HCT116 (cell line): ENCODE data around the gene ZNF692. TPM values are rescaled to one million over a fixed set of nuclear protein-coding genes. Genes with fewer than 3 reads are reported as not detected.

Source experiments
- ATAC-seq: fragments of 200-7000 bp; cut with Tn5 transposase; 2 replicates; pipeline ENCODE4 v1.9.1; 2020; ENCODE audit warnings: mild to moderate bottlenecking, moderate library complexity
- BruUV-seq: library from RNA; stranded (reverse); fragments of 400-500 nt; replicated peaks from 2 replicates; lab custom pipeline; 2021; lab: Mats Ljungman, UMichigan
- CTCF ChIA-PET: fragments of 300-600 bp; sonication (Branson Sonifier 250); formaldehyde crosslinking; loops from one replicate; lab custom pipeline; 2021; ENCODE audit warnings: antibody characterized with exemption; lab: Charles Lee
- POLR2A ChIA-PET: fragments of 300-600, 350-600 bp; sonication (Branson Sonifier 250); formaldehyde crosslinking; loops from one replicate; lab custom pipeline; 2021; ENCODE audit warnings: antibody characterized with exemption; lab: Charles Lee
- RAD21 ChIA-PET, 2 experiments: fragments of 300-600 bp; sonication (Branson Sonifier 250); formaldehyde crosslinking; loops; one replicate each; lab custom pipeline; 2023; ENCODE audit warnings: low total read pairs in 2 of 2; ENCODE audit not compliant: uncharacterized antibody in 2 of 2, unreplicated experiment in 2 of 2, low non-redundant PET in 1 of 2; lab: Charles Lee
- DNase-seq: peaks from one replicate; pipeline ENCODE4 v3.0.0-alpha.2; 2010; ENCODE audit warnings: low read depth, low spot score
- H2AFZ ChIP-seq: fragments of 200-600 bp; shearing (Covaris generic), sonication (generic); 2 replicates; pipeline ENCODE4 v1.6.1; 2017; ENCODE audit warnings: low read depth, mixed run types, mixed read lengths, antibody characterized with exemption, low read length; ENCODE audit not compliant: poor library complexity, severe bottlenecking
- H3K27ac ChIP-seq: 2 replicates; pipeline ENCODE4 v1.5.1; 2012; ENCODE audit warnings: low read depth, low read length
- H3K27me3 ChIP-seq: fragments of 200-600 bp; sonication (generic); 2 replicates; pipeline ENCODE4 v1.6.1; 2016; ENCODE audit warnings: mixed run types, low read length, mixed read lengths; ENCODE audit not compliant: insufficient read depth
- H3K36me3 ChIP-seq, 2 experiments: fragments of 200-500 bp in 1 of 2; fragments of 200-600 bp in 1 of 2; sonication (Bioruptor generic) in 1 of 2; sonication (generic) in 1 of 2; 2 replicates each; pipeline versions ENCODE4 v1.5.1 to v1.6.1; 2014 to 2016; ENCODE audit warnings: low read length in 2 of 2, inconsistent platforms in 1 of 2, mixed read lengths in 1 of 2, mixed run types in 1 of 2; ENCODE audit not compliant: insufficient read depth in 2 of 2, control insufficient read depth in 1 of 2
- H3K4me1 ChIP-seq, 2 experiments: fragments of 200-600 bp in 1 of 2; sonication (generic) in 1 of 2; 2 replicates each; pipeline versions ENCODE4 v1.5.1 to v1.6.1; 2012 to 2017; ENCODE audit warnings: low read length in 2 of 2, inconsistent platforms in 1 of 2, mild to moderate bottlenecking in 1 of 2, mixed read lengths in 1 of 2, mixed run types in 1 of 2, moderate library complexity in 1 of 2; ENCODE audit not compliant: insufficient read depth in 2 of 2, control insufficient read depth in 1 of 2
- H3K4me2 ChIP-seq: fragments of 200-600 bp; sonication (generic); 2 replicates; pipeline ENCODE4 v1.6.1; 2017; ENCODE audit warnings: mixed run types, low read length, mixed read lengths
- H3K4me3 ChIP-seq, 2 experiments: fragments of 200-600 bp in 1 of 2; sonication (generic) in 1 of 2; replicated peaks in 1 of 2; 2 replicates each; pipeline ENCODE4 v1.5.1; 2011 to 2016; ENCODE audit warnings: low read length in 2 of 2, control low read depth in 1 of 2, low read depth in 1 of 2, mild to moderate bottlenecking in 1 of 2, mixed read lengths in 1 of 2, mixed run types in 1 of 2
- H3K79me2 ChIP-seq: fragments of 200-600 bp; sonication (generic); 2 replicates; pipeline ENCODE4 v1.6.1; 2017; ENCODE audit warnings: mild to moderate bottlenecking, mixed run types, low read length, moderate library complexity, mixed read lengths; ENCODE audit not compliant: insufficient read depth
- H3K9ac ChIP-seq: fragments of 200-600 bp; sonication (generic); 2 replicates; pipeline ENCODE4 v1.6.1; 2016; ENCODE audit warnings: low read length, mixed read lengths
- H3K9me2 ChIP-seq: fragments of 200-600 bp; sonication (generic), shearing (Covaris generic); 2 replicates; pipeline ENCODE4 v1.6.1; 2017; ENCODE audit warnings: mixed run types, mild to moderate bottlenecking, moderate library complexity; ENCODE audit not compliant: insufficient read depth
- H3K9me3 ChIP-seq, 2 experiments: fragments of 200-500 bp in 1 of 2; fragments of 200-600 bp in 1 of 2; sonication (Bioruptor generic) in 1 of 2; sonication (generic) in 1 of 2; 2 replicates each; pipeline ENCODE4 v1.6.1; 2014 to 2017; ENCODE audit warnings: low read length in 2 of 2, mixed read lengths in 2 of 2, inconsistent platforms in 1 of 2, low read depth in 1 of 2, mild to moderate bottlenecking in 1 of 2, mixed run types in 1 of 2, moderate library complexity in 1 of 2; ENCODE audit not compliant: control insufficient read depth in 1 of 2, insufficient read depth in 1 of 2
- H4K20me1 ChIP-seq: fragments of 200-600 bp; sonication (generic), shearing (Covaris generic); 2 replicates; pipeline ENCODE4 v1.6.1; 2017; ENCODE audit warnings: mixed run types, mild to moderate bottlenecking, moderate library complexity; ENCODE audit not compliant: insufficient read depth
- ATF3 ChIP-seq: IDR thresholded peaks from 2 replicates; pipeline ENCODE4 v1.6.1; 2012
- CBX3 ChIP-seq: IDR thresholded peaks from 2 replicates; pipeline ENCODE4 v1.6.1; 2012; ENCODE audit warnings: low read depth
- CEBPB ChIP-seq: IDR thresholded peaks from 2 replicates; pipeline ENCODE4 v1.6.1; 2012; ENCODE audit warnings: low read depth
- EGR1 ChIP-seq: IDR thresholded peaks from 2 replicates; pipeline ENCODE4 v1.6.1; 2012; ENCODE audit warnings: low read depth
- ELF1 ChIP-seq: IDR thresholded peaks from 2 replicates; pipeline ENCODE4 v1.6.1; 2012; ENCODE audit warnings: low read depth, borderline replicate concordance
- EZH2phosphoT487 ChIP-seq: fragments of 200-600 bp; IDR thresholded peaks from 2 replicates; pipeline ENCODE4 v1.6.1; 2018; ENCODE audit warnings: antibody characterized with exemption, borderline replicate concordance
- FOSL1 ChIP-seq: IDR thresholded peaks from 2 replicates; pipeline ENCODE4 v1.6.1; 2012; ENCODE audit warnings: low read depth
- JUND ChIP-seq: IDR thresholded peaks from 2 replicates; pipeline ENCODE4 v1.6.1; 2012
- MAX ChIP-seq: IDR thresholded peaks from 2 replicates; pipeline ENCODE4 v1.6.1; 2012
- POLR2A ChIP-seq: IDR thresholded peaks from 2 replicates; pipeline ENCODE4 v1.7.0; 2011; ENCODE audit warnings: borderline replicate concordance; ENCODE audit not compliant: insufficient read depth, insufficient read length; ENCODE audit errors: extremely low read depth
- RAD21 ChIP-seq: IDR thresholded peaks from 2 replicates; pipeline ENCODE4 v1.6.1; 2012; ENCODE audit warnings: low read depth, mild to moderate bottlenecking
- REST ChIP-seq: IDR thresholded peaks from 2 replicates; pipeline ENCODE4 v1.6.1; 2012; ENCODE audit warnings: low read depth
- SIN3A ChIP-seq: IDR thresholded peaks from 2 replicates; pipeline ENCODE4 v1.6.1; 2012; ENCODE audit warnings: low read depth
- SP1 ChIP-seq: IDR thresholded peaks from 2 replicates; pipeline ENCODE4 v1.6.1; 2012; ENCODE audit warnings: low read depth
- SRF ChIP-seq: IDR thresholded peaks from 2 replicates; pipeline ENCODE4 v1.6.1; 2012; ENCODE audit warnings: low read depth
- TCF7L2 ChIP-seq: IDR thresholded peaks from 2 replicates; pipeline ENCODE4 v1.7.0; 2011; ENCODE audit warnings: borderline replicate concordance, inconsistent platforms; ENCODE audit not compliant: insufficient read depth, insufficient read length; ENCODE audit errors: extremely low read depth
- YY1 ChIP-seq: IDR thresholded peaks from 2 replicates; pipeline ENCODE4 v1.6.1; 2011; ENCODE audit warnings: low read length, low read depth, moderate library complexity, mild to moderate bottlenecking; ENCODE audit not compliant: insufficient replicate concordance; ENCODE audit errors: extremely low read depth
- ZFX ChIP-seq: fragments of 450-650 bp; IDR thresholded peaks from 2 replicates; pipeline ENCODE4 v1.6.1; 2017
- intact Hi-C: fragments of 100-400 bp; cut with micrococcal nuclease; formaldehyde crosslinking; loops from 2 replicates; pipeline ENCODE4 v1.10.0; 2022
- total RNA-seq: library from RNA; stranded (reverse); gene quantifications from one replicate; pipeline ENCODE4 v1.2.1, GENCODE V29; 2021; ENCODE audit not compliant: unreplicated experiment

Gene ZNF692
- total RNA-seq, 1 experiment from 2014 or later: 76.2 TPM

- H4K20me1 ChIP-seq: no peaks in the 10 kb centered on the region
- H3K9me2 ChIP-seq: no peaks in the 10 kb centered on the region
- peaks cover 12 to 24% of the 10 kb centered on the region in 2 experiments for H3K36me3 ChIP-seq
- H3K9me3 ChIP-seq: no peaks in the 10 kb centered on the region
- H3K4me3 ChIP-seq: no peak overlapping the region
- no peak overlapping the region for H2AFZ ChIP-seq
- no peaks in the 10 kb centered on the region for H3K27me3 ChIP-seq
- no peak for ATAC-seq
- no peak overlapping the region for H3K27ac ChIP-seq
- no peak overlapping the region for H3K9ac ChIP-seq
- H3K4me2 ChIP-seq: no peak overlapping the region
- RAD21 ChIA-PET: no interaction called here
- BruUV-seq: no TSS peak
- intact Hi-C loops: no loop called here
- TF ChIP-seq CEBPB (no peak), ELF1 (no peak), POLR2A (no peak), SIN3A (no peak), RAD21 (no peak), EZH2phosphoT487 (no peak)
- CTCF ChIA-PET: no interaction called here
- POLR2A ChIA-PET: no interaction called here
- DNase-seq: no peak
- peaks cover 0 to 16% of the 10 kb centered on the region in 2 experiments; a peak in 1 of 4 replicates for H3K4me1 ChIP-seq
- peaks cover 20% of the 10 kb centered on the region for H3K79me2 ChIP-seq
Observed at GRCh38 chr1:248817065-248817464, 41.8 kb downstream of the ZNF692 start.

- Histone ChIP-seq H3K4me1 (peaks cover 0 to 8% of the 10 kb centered on the region in 2 experiments; a peak in 1 of 4 replicates), H4K20me1 (no peaks in the 10 kb centered on the region), H3K4me3 (no peak overlapping the region), H3K9me2 (no peaks in the 10 kb centered on the region), H3K36me3 (peaks cover 12 to 24% of the 10 kb centered on the region in 2 experiments), H3K27ac (no peak overlapping the region), H3K9ac (no peak overlapping the region), H3K9me3 (no peaks in the 10 kb centered on the region), H2AFZ (no peak overlapping the region), H3K27me3 (no peaks in the 10 kb centered on the region), H3K4me2 (no peak overlapping the region), H3K79me2 (peaks cover 12% of the 10 kb centered on the region)
- POLR2A ChIA-PET: no interaction called here
- CTCF ChIA-PET: no interaction called here
- intact Hi-C loops: no loop called here
- no peak for ATAC-seq
- no peak for DNase-seq
- RAD21 ChIA-PET: no interaction called here
- BruUV-seq: no TSS peak
- no peak for TF ChIP-seq RAD21
- TF ChIP-seq YY1: no peak
- TF ChIP-seq SP1: no peak
- TF ChIP-seq POLR2A: no peak
- TF ChIP-seq REST: no peak
- TF ChIP-seq SRF: no peak
- no peak for TF ChIP-seq JUND
- no peak for TF ChIP-seq TCF7L2
- TF ChIP-seq CEBPB: no peak
- TF ChIP-seq ZFX: no peak
- no peak for TF ChIP-seq ATF3
- no peak for TF ChIP-seq ELF1
- no peak for TF ChIP-seq MAX
- TF ChIP-seq FOSL1: no peak
- TF ChIP-seq EGR1: no peak
- no peak for TF ChIP-seq CBX3
- no peak for TF ChIP-seq EZH2phosphoT487
Observed at GRCh38 chr1:248816042-248816851, 42.6 kb downstream of the ZNF692 start.
